ENCODE measurements around the gene CRTC3.
"Not testable (repeated sequence)": the region's sequence is repeated elsewhere in the genome, so short reads cannot be mapped to it uniquely, and the experiment has no call there.

Gene CRTC3

GRCh38 chr15:90620379-90621067 is 90.8 kb downstream of the CRTC3 start:
- no peak for DNase-seq (ENCODE audit: insufficient read length, low spot score)
- no peak for TF ChIP-seq POLR2A (IDR thresholded peaks at IDR 0.05; ENCODE audit: low read depth, low read length)
- no peak for FAIRE-seq

GRCh38 chr15:90623854-90624253 is 94.1 kb downstream of the CRTC3 start:
- DNase-seq (ENCODE audit: insufficient read length, low spot score) (no peak), FAIRE-seq (no peak)
- TF ChIP-seq POLR2A (IDR thresholded peaks at IDR 0.05; ENCODE audit: low read depth, low read length): no peak

- FAIRE-seq (no peak), DNase-seq (ENCODE audit: insufficient read length, low spot score) (no peak)
- no peak for TF ChIP-seq POLR2A (IDR thresholded peaks at IDR 0.05; ENCODE audit: low read depth, low read length)
These were observed 94.7 kb downstream of the CRTC3 start for GRCh38 chr15:90624278-90624981.

GRCh38 chr15:90625037-90625436 is 95.3 kb downstream of the CRTC3 start:
- FAIRE-seq (no peak), DNase-seq (ENCODE audit: insufficient read length, low spot score) (no peak)
- no peak for TF ChIP-seq POLR2A (IDR thresholded peaks at IDR 0.05; ENCODE audit: low read depth, low read length)

- no peak for TF ChIP-seq POLR2A (IDR thresholded peaks at IDR 0.05; ENCODE audit: low read depth, low read length)
- no peak for FAIRE-seq
- no peak for DNase-seq (ENCODE audit: insufficient read length, low spot score)
These were observed 99.5 kb downstream of the CRTC3 start for GRCh38 chr15:90629217-90629616.

- FAIRE-seq: no peak
- no peak for DNase-seq (ENCODE audit: insufficient read length, low spot score)
- no peak for TF ChIP-seq POLR2A (IDR thresholded peaks at IDR 0.05; ENCODE audit: low read depth, low read length)
These were observed 103.6 kb downstream of the CRTC3 start for GRCh38 chr15:90633360-90633759.

- FAIRE-seq; DNase-seq (ENCODE audit: insufficient read length, low spot score): not testable (repeated sequence)
These were observed 107.3 kb downstream of the CRTC3 start for GRCh38 chr15:90636993-90637392.

- FAIRE-seq (no peak), DNase-seq (ENCODE audit: insufficient read length, low spot score) (no peak)
- TF ChIP-seq POLR2A (IDR thresholded peaks at IDR 0.05; ENCODE audit: low read depth, low read length): no peak
These were observed 108.0 kb downstream of the CRTC3 start for GRCh38 chr15:90637693-90638092.

GRCh38 chr15:90638201-90638691 is 108.5 kb downstream of the CRTC3 start:
- no peak for FAIRE-seq
- no peak for DNase-seq (ENCODE audit: insufficient read length, low spot score)
- TF ChIP-seq POLR2A (IDR thresholded peaks at IDR 0.05; ENCODE audit: low read depth, low read length): no peak

- no peak for DNase-seq (ENCODE audit: insufficient read length, low spot score)
These were observed 109.2 kb downstream of the CRTC3 start for GRCh38 chr15:90638963-90639362.

GRCh38 chr15:90640862-90641261 is 111.1 kb downstream of the CRTC3 start:
- no peak for TF ChIP-seq POLR2A (IDR thresholded peaks at IDR 0.05; ENCODE audit: low read depth, low read length)
- FAIRE-seq (no peak), DNase-seq (ENCODE audit: insufficient read length, low spot score) (no peak)

More at GRCh38 chr15:90638963-90639362, 109.2 kb downstream of the CRTC3 start:
- no peak for FAIRE-seq
- no peak for TF ChIP-seq POLR2A (IDR thresholded peaks at IDR 0.05; ENCODE audit: low read depth, low read length)

GRCh38 chr15:90641581-90642463 is 112.1 kb downstream of the CRTC3 start:
- no peak for TF ChIP-seq POLR2A (IDR thresholded peaks at IDR 0.05; ENCODE audit: low read depth, low read length)
- FAIRE-seq (no peak), DNase-seq (ENCODE audit: insufficient read length, low spot score) (no peak)

- TF ChIP-seq POLR2A (IDR thresholded peaks at IDR 0.05; ENCODE audit: low read depth, low read length): no peak
- FAIRE-seq: no peak
- DNase-seq (ENCODE audit: insufficient read length, low spot score): no peak
These were observed 113.0 kb downstream of the CRTC3 start for GRCh38 chr15:90642464-90643300.
